HepG2 (cell line): Measurements from ENCODE around the gene TAS1R3. TPM values are rescaled to one million over a fixed set of nuclear protein-coding genes. Genes with fewer than 3 reads are reported as not detected.

Experiments used
- DMAP1 ChIP-seq: IDR thresholded peaks from 2 replicates; pipeline ENCODE4 v1.6.1; 2016
- GABPA ChIP-seq, 2 experiments: IDR thresholded peaks; 2 replicates each; pipeline ENCODE4 v1.6.1; 2011 to 2016; ENCODE audit warnings: low read depth in 2 of 2, low read length in 1 of 2, missing biosample characterization in 1 of 2, missing genetic modification characterization in 1 of 2
- HNF4G ChIP-seq, 2 experiments: sonication (generic) in 1 of 2; formaldehyde crosslinking in 1 of 2; IDR thresholded peaks; 2 replicates each; pipeline versions ENCODE4 v1.4.0 to v1.6.1; 2011 to 2020; ENCODE audit warnings: borderline replicate concordance in 2 of 2, low read depth in 2 of 2, mild to moderate bottlenecking in 2 of 2, low read length in 1 of 2, missing genetic modification reagents in 1 of 2, moderate library complexity in 1 of 2
- HNRNPH1 ChIP-seq: fragments of 200-400 bp; formaldehyde crosslinking; optimal IDR thresholded peaks from 2 replicates; pipeline ENCODE3; 2017; ENCODE audit warnings: mild to moderate bottlenecking, low read depth, low read length
- KDM5B ChIP-seq: sonication (generic); formaldehyde crosslinking; IDR thresholded peaks from 2 replicates; pipeline ENCODE4 v1.4.0; 2020; ENCODE audit warnings: missing genetic modification reagents, mild to moderate bottlenecking, borderline replicate concordance
- SIN3B ChIP-seq: fragments of 150-350 bp; IDR thresholded peaks from 2 replicates; pipeline ENCODE4 v1.6.1; 2014; ENCODE audit warnings: low read length
- TCF12 ChIP-seq, 2 experiments: fragments of 450-650 bp in 1 of 2; sonication (generic) in 1 of 2; formaldehyde crosslinking in 1 of 2; IDR thresholded peaks; 2 replicates each; pipeline versions ENCODE4 v1.6.1 to v1.8.0; 2017 to 2022; ENCODE audit warnings: antibody characterized with exemption in 1 of 2, mild to moderate bottlenecking in 1 of 2, missing genetic modification reagents in 1 of 2, moderate library complexity in 1 of 2
- ZFP90 ChIP-seq: sonication (generic); formaldehyde crosslinking; IDR thresholded peaks from 2 replicates; pipeline ENCODE4 v1.8.0; 2022; ENCODE audit warnings: missing genetic modification reagents, mild to moderate bottlenecking, inconsistent platforms, borderline replicate concordance
- ZNF121 ChIP-seq: sonication (generic); formaldehyde crosslinking; IDR thresholded peaks from 2 replicates; pipeline ENCODE4 v1.5.0; 2020; ENCODE audit warnings: mild to moderate bottlenecking, missing genetic modification reagents
- ZNF780A ChIP-seq: sonication (generic); formaldehyde crosslinking; IDR thresholded peaks from 2 replicates; pipeline ENCODE4 v1.8.0; 2022; ENCODE audit warnings: mild to moderate bottlenecking, missing genetic modification reagents, moderate library complexity
- ZSCAN29 ChIP-seq: sonication (generic); formaldehyde crosslinking; conservative IDR thresholded peaks from 2 replicates; pipeline ENCODE4 v1.4.0; 2020; ENCODE audit warnings: mild to moderate bottlenecking, missing genetic modification reagents
- polyA plus RNA-seq, 8 experiments: library from polyadenylated mRNA; depleted of rRNA in 3 of 8; stranded (reverse) in 7 of 8; unstranded in 1 of 8; fragments of >200 nt; fragmentation: Illumina TruSeq in 4 of 8; extraction: Trizol in 4 of 8; gene quantifications; 2 replicates each; pipeline versions ENCODE4 v1.2.1 to v1.2.3, GENCODE V29; 2011 to 2016; ENCODE audit warnings: low read depth in 4 of 8, missing spikeins in 1 of 8, mixed read lengths in 1 of 8; ENCODE audit not compliant: insufficient read depth in 1 of 8
- total RNA-seq, 5 experiments: library from RNA; depleted of rRNA; stranded (reverse); fragments of >200 nt; fragmentation: Illumina TruSeq; extraction: Trizol; gene quantifications; 2 replicates each; pipeline ENCODE4 v1.2.3, GENCODE V29; 2016; ENCODE audit warnings: low read depth in 1 of 5
- TF ChIP-seq, protein P1 (sequence below): sonication (generic); formaldehyde crosslinking; IDR thresholded peaks from 2 replicates; pipeline ENCODE4 v1.5.1; 2020; ENCODE audit warnings: mild to moderate bottlenecking, missing genetic modification reagents
- TF ChIP-seq, protein P2 (sequence below), 2 experiments: sonication (generic) in 1 of 2; formaldehyde crosslinking in 1 of 2; IDR thresholded peaks; 2 replicates each; pipeline versions ENCODE4 v1.4.0 to v1.6.1; 2016 to 2020; ENCODE audit warnings: borderline replicate concordance in 1 of 2, low read depth in 1 of 2, mild to moderate bottlenecking in 1 of 2, missing genetic modification reagents in 1 of 2
- TF ChIP-seq, protein P3 (sequence below): sonication (generic); formaldehyde crosslinking; IDR thresholded peaks from 2 replicates; pipeline ENCODE4 v1.8.1; 2022; ENCODE audit warnings: low read depth, mild to moderate bottlenecking, missing genetic modification reagents

TAS1R3 gene
- total and polyA plus RNA-seq, 2 of the 13 experiments (the other 11 are each of a cell fraction or from before 2014, with no cell fraction given): 0.13 to 0.15 TPM

- TF ChIP-seq, protein P1, sequence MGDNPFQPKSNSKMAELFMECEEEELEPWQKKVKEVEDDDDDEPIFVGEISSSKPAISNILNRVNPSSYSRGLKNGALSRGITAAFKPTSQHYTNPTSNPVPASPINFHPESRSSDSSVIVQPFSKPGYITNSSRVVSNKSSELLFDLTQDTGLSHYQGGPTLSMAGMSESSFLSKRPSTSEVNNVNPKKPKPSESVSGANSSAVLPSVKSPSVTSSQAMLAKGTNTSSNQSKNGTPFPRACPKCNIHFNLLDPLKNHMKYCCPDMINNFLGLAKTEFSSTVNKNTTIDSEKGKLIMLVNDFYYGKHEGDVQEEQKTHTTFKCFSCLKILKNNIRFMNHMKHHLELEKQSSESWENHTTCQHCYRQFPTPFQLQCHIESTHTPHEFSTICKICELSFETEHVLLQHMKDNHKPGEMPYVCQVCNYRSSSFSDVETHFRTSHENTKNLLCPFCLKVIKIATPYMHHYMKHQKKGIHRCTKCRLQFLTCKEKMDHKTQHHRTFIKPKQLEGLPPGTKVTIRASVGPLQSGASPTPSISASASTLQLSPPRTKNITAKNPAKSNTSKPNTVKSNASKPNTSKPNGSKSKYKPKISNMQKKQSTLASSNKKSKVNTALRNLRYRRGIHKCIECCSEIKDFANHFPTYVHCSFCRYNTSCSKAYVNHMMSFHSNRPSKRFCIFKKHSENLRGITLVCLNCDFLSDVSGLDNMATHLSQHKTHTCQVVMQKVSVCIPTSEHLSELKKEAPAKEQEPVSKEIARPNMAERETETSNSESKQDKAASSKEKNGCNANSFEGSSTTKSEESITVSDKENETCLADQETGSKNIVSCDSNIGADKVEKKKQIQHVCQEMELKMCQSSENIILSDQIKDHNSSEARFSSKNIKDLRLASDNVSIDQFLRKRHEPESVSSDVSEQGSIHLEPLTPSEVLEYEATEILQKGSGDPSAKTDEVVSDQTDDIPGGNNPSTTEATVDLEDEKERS: no peak
- TF ChIP-seq ZNF121 (CRISPR knock-in tag) (peak; percentile 35), ZNF780A (0 out of 2 replicates have a peak, but pooled peaks have one; percentile 27), ZSCAN29 (CRISPR knock-in tag) (no peak), GABPA (IDR thresholded peaks at IDR 0.05; ENCODE audit: low read depth, low read length) (no peak), GABPA (CRISPR knock-in tag; IDR thresholded peaks at IDR 0.05; ENCODE audit: low read depth) (peak; percentile 54; the same call in 1 of the 2 replicates), SIN3B (no peak), ZFP90 (0 out of 2 replicates have a peak, but pooled peaks have one; percentile 23), DMAP1 (CRISPR knock-in tag) (peak; percentile 12; the same call in 1 of the 2 replicates), HNRNPH1 (no peak), HNF4G (IDR thresholded peaks at IDR 0.05; ENCODE audit: borderline replicate concordance, low read depth, low read length) (no peak), HNF4G (CRISPR knock-in tag; IDR thresholded peaks at IDR 0.05; ENCODE audit: borderline replicate concordance, low read depth) (no peak), KDM5B (CRISPR knock-in tag) (peak; percentile 13; the same call in 1 of the 2 replicates), TCF12 (IDR thresholded peaks at IDR 0.05) (no peak), TCF12 (CRISPR knock-in tag; IDR thresholded peaks at IDR 0.05) (no peak)
- TF ChIP-seq, protein P2, sequence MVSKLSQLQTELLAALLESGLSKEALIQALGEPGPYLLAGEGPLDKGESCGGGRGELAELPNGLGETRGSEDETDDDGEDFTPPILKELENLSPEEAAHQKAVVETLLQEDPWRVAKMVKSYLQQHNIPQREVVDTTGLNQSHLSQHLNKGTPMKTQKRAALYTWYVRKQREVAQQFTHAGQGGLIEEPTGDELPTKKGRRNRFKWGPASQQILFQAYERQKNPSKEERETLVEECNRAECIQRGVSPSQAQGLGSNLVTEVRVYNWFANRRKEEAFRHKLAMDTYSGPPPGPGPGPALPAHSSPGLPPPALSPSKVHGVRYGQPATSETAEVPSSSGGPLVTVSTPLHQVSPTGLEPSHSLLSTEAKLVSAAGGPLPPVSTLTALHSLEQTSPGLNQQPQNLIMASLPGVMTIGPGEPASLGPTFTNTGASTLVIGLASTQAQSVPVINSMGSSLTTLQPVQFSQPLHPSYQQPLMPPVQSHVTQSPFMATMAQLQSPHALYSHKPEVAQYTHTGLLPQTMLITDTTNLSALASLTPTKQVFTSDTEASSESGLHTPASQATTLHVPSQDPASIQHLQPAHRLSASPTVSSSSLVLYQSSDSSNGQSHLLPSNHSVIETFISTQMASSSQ (IDR thresholded peaks at IDR 0.05; ENCODE audit: low read depth): no peak
- TF ChIP-seq, protein P2 (CRISPR knock-in tag; IDR thresholded peaks at IDR 0.05; ENCODE audit: borderline replicate concordance): 0 out of 2 replicates have a peak, but pooled peaks have one; percentile 31
- TF ChIP-seq, protein P3, sequence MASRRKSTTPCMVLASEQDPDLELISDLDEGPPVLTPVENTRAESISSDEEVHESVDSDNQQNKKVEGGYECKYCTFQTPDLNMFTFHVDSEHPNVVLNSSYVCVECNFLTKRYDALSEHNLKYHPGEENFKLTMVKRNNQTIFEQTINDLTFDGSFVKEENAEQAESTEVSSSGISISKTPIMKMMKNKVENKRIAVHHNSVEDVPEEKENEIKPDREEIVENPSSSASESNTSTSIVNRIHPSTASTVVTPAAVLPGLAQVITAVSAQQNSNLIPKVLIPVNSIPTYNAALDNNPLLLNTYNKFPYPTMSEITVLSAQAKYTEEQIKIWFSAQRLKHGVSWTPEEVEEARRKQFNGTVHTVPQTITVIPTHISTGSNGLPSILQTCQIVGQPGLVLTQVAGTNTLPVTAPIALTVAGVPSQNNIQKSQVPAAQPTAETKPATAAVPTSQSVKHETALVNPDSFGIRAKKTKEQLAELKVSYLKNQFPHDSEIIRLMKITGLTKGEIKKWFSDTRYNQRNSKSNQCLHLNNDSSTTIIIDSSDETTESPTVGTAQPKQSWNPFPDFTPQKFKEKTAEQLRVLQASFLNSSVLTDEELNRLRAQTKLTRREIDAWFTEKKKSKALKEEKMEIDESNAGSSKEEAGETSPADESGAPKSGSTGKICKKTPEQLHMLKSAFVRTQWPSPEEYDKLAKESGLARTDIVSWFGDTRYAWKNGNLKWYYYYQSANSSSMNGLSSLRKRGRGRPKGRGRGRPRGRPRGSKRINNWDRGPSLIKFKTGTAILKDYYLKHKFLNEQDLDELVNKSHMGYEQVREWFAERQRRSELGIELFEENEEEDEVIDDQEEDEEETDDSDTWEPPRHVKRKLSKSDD (CRISPR knock-in tag): no peak; the same call in 1 of the 2 replicates
These were observed 26.5 kb upstream of the TAS1R3 start (continued) for GRCh38 chr1:1304331-1305299.
